ENCODE data around the gene CAV1. TPM values are rescaled to one million over a fixed set of nuclear protein-coding genes. Genes with fewer than 3 reads are reported as not detected.

Gene CAV1
- total RNA-seq, 4 donors from 2014 or later: 52.2 to 73.8 (median 62.2) TPM

DNA sequence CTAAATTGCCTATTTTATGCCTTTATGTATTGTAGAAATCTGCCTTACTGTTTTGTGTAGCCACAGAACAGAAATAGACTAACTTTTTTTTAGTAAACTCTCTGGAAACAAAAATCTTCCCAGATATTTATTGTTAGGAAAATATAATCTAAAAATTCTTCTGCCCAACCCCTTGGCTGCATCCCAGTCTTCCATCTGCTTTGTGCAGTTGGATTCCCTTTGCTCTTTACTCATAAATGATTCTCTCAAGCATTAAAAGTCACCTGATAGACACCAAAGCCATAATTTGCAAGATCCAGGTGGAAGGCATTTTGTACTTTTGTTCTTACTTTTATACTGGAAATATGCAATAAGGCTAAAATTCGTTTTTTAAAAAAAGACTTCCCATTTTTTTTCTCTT is 31.4 kb upstream of the CAV1 start:
- Histone ChIP-seq H3K27me3 (no peaks in the 10 kb centered on the region), H3K9me3 (no peaks in the 10 kb centered on the region), H3K36me3 (no peaks in the 10 kb centered on the region), H3K4me1 (peaks cover 0 to 6% (median 0%) of the 10 kb centered on the region in 4 donors), H3K27ac (peak overlapping the region in 3 of 4 donors; percentile 8 to 22 (median 17)), H3K4me3 (no peak overlapping the region)
- in situ Hi-C loops (cut with MboI; ENCODE audit: low pct_ligation_motif_present in 1 of 4, low pct_unique_long_range_greater_than_20kb in 1 of 4, low sequenced_read_pairs in 3 of 4) (no loop called here), intact Hi-C loops (cut with DNase I; ENCODE audit: low total_unique reads) (no loop called here)
- no peak for DNase-seq
- WGBS, 2 donors (ENCODE audit: low coverage in 1 of 2): 32 to 49% methylated on average over 1 of the region's 1 CpG
- no peak for TF ChIP-seq POLR2AphosphoS5 (IDR thresholded peaks at IDR 0.05)
- no peak for TF ChIP-seq POLR2A (IDR thresholded peaks at IDR 0.05)
- TF ChIP-seq, protein P1, sequence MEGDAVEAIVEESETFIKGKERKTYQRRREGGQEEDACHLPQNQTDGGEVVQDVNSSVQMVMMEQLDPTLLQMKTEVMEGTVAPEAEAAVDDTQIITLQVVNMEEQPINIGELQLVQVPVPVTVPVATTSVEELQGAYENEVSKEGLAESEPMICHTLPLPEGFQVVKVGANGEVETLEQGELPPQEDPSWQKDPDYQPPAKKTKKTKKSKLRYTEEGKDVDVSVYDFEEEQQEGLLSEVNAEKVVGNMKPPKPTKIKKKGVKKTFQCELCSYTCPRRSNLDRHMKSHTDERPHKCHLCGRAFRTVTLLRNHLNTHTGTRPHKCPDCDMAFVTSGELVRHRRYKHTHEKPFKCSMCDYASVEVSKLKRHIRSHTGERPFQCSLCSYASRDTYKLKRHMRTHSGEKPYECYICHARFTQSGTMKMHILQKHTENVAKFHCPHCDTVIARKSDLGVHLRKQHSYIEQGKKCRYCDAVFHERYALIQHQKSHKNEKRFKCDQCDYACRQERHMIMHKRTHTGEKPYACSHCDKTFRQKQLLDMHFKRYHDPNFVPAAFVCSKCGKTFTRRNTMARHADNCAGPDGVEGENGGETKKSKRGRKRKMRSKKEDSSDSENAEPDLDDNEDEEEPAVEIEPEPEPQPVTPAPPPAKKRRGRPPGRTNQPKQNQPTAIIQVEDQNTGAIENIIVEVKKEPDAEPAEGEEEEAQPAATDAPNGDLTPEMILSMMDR (IDR thresholded peaks at IDR 0.05): no peak
- no peak for TF ChIP-seq EP300 (IDR thresholded peaks at IDR 0.05; ENCODE audit: low read depth)

DNA sequence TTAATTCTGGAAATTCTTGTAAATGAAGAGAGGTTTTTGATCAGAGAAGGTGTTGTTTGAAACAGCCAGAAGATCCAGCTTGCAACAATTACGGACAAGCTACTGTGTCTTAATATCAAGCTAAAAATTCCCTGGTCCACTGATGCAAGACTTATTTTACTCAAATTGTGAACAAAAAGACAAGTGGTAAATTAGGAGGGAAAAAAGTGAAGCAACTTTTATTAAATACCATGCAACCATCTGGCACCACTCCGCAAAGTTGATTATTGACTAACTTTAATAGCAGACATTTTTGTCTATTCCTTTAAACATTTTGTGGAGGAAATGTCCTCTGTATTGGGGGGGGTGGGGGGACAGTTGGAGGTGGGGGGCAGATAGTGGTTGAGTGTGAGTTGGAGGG is 30.4 kb upstream of the CAV1 start:
- H3K4me1 ChIP-seq: peaks cover 0 to 10% (median 3%) of the 10 kb centered on the region in 4 donors
- H3K36me3 ChIP-seq: no peaks in the 10 kb centered on the region
- DNase-seq: no peak
- no peak overlapping the region for H3K4me3 ChIP-seq
- TF ChIP-seq, protein P1 (IDR thresholded peaks at IDR 0.05): no peak
- no peak for TF ChIP-seq POLR2AphosphoS5 (IDR thresholded peaks at IDR 0.05)
- TF ChIP-seq POLR2A (IDR thresholded peaks at IDR 0.05): no peak
- TF ChIP-seq EP300 (IDR thresholded peaks at IDR 0.05; ENCODE audit: low read depth): no peak
- H3K27me3 ChIP-seq: no peaks in the 10 kb centered on the region
- H3K27ac ChIP-seq: no peak overlapping the region
- intact Hi-C loops (cut with DNase I; ENCODE audit: low total_unique reads): no loop called here
- no peaks in the 10 kb centered on the region for H3K9me3 ChIP-seq
- WGBS, 2 donors (ENCODE audit: low coverage in 1 of 2): 94 to 100% methylated on average over 2 of the region's 2 CpGs
- in situ Hi-C loops (cut with MboI; ENCODE audit: low pct_ligation_motif_present in 1 of 4, low pct_unique_long_range_greater_than_20kb in 1 of 4, low sequenced_read_pairs in 3 of 4): no loop called here

DNA sequence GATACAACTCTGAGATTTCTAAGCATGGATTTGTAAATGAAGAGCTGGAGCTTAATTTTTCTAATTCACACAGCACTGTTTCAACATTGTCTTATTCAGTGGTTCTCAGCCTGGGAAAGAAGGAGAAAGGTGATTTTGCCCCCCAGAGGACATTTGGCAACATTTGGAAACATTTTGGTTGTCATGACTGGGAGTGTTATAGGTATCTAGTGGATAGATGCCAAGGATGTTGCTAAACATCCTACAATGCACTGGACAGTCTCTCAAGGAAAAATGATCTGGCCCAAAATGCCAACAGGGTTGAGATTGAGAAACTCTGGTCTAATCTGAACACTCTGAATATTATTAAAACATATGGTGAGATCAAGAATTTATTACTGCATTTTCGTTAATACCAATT is 29.1 kb upstream of the CAV1 start:
- peak overlapping the region in 1 of 4 donors; percentile 13 for H3K27ac ChIP-seq
- TF ChIP-seq, protein P1 (IDR thresholded peaks at IDR 0.05): no peak
- TF ChIP-seq POLR2A (IDR thresholded peaks at IDR 0.05) (no peak), EP300 (IDR thresholded peaks at IDR 0.05; ENCODE audit: low read depth) (no peak), POLR2AphosphoS5 (IDR thresholded peaks at IDR 0.05) (no peak)

DNA sequence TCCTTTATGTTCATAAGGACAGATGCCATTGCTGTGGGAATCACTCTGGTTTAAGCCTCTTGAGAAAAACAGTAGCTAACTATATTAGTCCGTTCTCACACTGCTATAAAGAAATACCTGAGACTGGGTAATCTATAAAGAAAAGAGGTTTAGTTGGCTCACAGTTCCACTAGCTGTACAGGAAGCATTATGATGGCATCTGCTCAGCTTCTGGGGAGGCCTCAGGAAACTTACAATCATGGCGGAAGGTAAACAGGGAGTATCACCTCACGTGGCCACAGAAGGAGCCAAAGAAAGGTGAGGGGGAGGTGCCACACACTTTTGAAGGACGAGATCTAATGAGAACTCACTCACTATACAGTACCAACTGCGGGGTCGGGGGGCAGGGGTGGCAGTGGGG is 28.2 kb upstream of the CAV1 start:
- whole genome bisulfite sequencing, 2 donors (ENCODE audit: low coverage in 1 of 2): 94% methylated on average over 5 to 6 of the region's 6 CpGs
- no peak overlapping the region for H3K27ac ChIP-seq
- in situ Hi-C loops (cut with MboI; ENCODE audit: low pct_ligation_motif_present in 1 of 4, low pct_unique_long_range_greater_than_20kb in 1 of 4, low sequenced_read_pairs in 3 of 4) (no loop called here), intact Hi-C loops (cut with DNase I; ENCODE audit: low total_unique reads) (no loop called here)
- DNase-seq: no peak
- no peaks in the 10 kb centered on the region for H3K36me3 ChIP-seq
- H3K27me3 ChIP-seq: peaks cover 5% of the 10 kb centered on the region
- H3K9me3 ChIP-seq: no peaks in the 10 kb centered on the region
- TF ChIP-seq, protein P1 (IDR thresholded peaks at IDR 0.05): no peak
- no peak for TF ChIP-seq EP300 (IDR thresholded peaks at IDR 0.05; ENCODE audit: low read depth)
- no peak for TF ChIP-seq POLR2AphosphoS5 (IDR thresholded peaks at IDR 0.05)
- TF ChIP-seq POLR2A (IDR thresholded peaks at IDR 0.05): no peak
- H3K4me1 ChIP-seq: peaks cover 0 to 17% (median 10%) of the 10 kb centered on the region in 4 donors
- no peak overlapping the region for H3K4me3 ChIP-seq

More for the DNA sequence above, 29.1 kb upstream of the CAV1 start:
- peaks cover 0 to 16% (median 9%) of the 10 kb centered on the region in 4 donors for H3K4me1 ChIP-seq
- no peak for DNase-seq
- H3K4me3 ChIP-seq: no peak overlapping the region
- 91 to 93% methylated on average over 1 of the region's 1 CpG for WGBS, 2 donors (ENCODE audit: low coverage in 1 of 2)
- intact Hi-C loops (cut with DNase I; ENCODE audit: low total_unique reads) (no loop called here), in situ Hi-C loops (cut with MboI; ENCODE audit: low pct_ligation_motif_present in 1 of 4, low pct_unique_long_range_greater_than_20kb in 1 of 4, low sequenced_read_pairs in 3 of 4) (no loop called here)
- H3K27me3 ChIP-seq: peaks cover 3% of the 10 kb centered on the region
- H3K9me3 ChIP-seq: no peaks in the 10 kb centered on the region
- no peaks in the 10 kb centered on the region for H3K36me3 ChIP-seq
